Smooth muscle cell of the brain vasculature (primary cell): Measurements from ENCODE around the gene PDCD1.
"Not testable (repeated sequence)": the region's sequence is repeated elsewhere in the genome, so short reads cannot be mapped to it uniquely, and the experiment has no call there.

Experiments
- DNase-seq: peaks from one replicate; pipeline ENCODE4 v3.0.0-alpha.2; 2012; ENCODE audit warnings: low read depth, low spot score

PDCD1 gene

DNA sequence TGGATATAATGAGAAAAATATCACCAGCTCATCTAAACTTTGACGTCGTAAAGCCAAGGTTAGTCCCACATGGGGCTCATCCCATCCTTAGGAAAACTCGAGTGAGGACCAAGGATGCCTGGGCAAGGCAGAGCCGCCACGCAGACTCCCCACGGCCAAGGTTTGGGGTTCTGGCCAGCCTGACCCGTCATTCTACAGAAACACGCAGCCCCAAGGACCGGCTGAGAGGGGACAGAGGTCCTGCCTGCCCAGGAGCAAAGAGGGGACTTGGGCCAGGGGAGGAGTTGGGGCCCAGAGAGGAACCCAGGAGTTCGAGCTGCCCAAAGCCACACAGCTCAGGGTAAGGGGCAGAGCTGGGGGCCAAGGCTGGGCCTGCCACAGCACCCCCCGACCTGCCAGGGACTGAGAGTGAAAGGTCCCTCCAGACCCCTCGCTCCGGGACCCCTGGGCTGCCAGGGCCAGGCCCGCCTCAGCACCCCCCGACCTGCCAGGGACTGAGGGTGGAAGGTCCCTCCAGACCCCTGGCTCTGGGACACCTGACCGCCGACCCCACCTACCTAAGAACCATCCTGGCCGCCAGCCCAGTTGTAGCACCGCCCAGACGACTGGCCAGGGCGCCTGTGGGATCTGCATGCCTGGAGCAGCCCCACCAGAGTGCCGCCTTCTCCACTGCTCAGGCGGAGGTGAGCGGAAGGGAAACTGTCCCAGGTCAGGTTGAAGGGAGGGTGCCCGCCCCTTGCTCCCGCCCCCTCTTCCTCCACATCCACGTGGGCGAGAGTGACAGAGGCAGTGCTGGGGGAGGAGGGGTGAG is at the start of gene PDCD1:
Gene PDCD1 (minus strand): TSS at position 689 of the 811 bp plus-strand sequence. CDS start 56 bp downstream, at position 633.
- DNase-seq = no peak

DNA sequence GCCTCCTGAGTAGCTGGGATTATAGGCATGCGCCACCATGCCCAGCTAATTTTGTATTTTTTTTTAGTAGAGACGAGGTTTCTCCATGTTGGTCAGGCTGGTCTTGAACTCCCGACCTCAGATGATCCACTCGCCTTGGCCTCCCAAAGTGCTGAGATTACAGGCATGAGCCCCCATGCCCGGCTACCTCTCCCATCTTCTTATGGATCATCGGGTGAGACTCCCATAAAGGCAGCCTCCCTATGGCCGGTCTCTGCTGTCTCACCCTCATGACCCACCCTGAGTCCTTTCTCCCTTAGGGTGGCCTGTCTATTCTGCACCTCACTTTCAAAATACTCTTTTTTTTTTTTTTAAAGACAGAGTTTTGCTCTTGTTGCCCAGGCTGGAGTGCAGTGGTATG is 49.1 kb upstream of the PDCD1 start:
- DNase-seq = not testable (repeated sequence)

DNA sequence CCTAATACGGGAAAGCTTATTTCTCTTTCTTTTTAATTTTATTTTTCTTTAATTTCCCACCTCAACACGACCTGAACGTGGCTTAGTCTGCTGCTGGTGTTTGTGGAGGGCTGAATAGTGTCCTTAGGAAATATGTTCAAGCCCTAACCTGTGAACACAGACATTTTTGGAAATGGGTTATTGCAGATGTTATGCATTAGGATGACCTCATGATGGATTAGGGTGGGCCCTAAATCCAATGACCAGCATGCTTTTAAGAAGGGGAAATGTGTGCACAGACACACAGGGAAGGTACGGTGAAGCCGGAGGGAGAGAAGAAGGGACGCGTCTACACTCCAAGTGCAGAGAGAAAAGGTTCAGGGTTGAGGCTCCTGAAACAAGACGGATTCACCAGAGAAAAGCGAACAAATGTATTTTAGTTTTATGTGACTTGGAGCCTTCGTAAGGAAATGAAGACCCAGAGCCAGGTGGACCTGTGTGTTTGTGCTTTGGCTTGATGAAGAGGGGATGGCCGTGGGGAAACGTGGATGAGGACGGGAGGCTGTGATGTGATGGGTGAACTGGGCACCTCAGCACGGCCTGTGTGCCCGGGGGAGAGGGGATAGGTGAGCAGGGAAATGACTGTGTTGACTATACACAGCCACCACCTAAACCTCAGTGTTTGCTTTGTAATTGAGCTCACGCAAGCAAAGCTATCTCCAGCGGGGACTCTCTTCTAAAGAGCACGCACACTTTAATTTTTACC is 48.3 kb upstream of the PDCD1 start:
- DNase-seq = no peak

DNA sequence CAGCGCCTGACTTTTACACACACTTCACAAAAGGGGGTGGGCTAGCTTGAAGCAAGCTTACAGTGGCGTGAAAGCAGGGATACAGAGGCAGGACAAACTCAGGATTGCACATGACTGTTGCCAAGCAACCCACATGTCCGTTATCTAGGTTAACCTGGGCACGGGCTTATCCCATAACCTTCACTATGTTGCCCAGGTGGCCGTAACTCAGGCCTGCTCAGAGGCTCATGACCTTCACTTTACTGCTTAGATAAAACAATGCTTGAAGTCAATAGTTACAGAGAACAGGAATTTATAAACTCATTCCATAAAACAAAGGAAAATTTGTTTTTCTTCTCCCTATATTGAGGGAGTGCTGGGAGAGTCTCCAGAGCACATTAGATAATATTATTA is 47.7 kb upstream of the PDCD1 start:
- DNase-seq = not testable (repeated sequence)

DNA sequence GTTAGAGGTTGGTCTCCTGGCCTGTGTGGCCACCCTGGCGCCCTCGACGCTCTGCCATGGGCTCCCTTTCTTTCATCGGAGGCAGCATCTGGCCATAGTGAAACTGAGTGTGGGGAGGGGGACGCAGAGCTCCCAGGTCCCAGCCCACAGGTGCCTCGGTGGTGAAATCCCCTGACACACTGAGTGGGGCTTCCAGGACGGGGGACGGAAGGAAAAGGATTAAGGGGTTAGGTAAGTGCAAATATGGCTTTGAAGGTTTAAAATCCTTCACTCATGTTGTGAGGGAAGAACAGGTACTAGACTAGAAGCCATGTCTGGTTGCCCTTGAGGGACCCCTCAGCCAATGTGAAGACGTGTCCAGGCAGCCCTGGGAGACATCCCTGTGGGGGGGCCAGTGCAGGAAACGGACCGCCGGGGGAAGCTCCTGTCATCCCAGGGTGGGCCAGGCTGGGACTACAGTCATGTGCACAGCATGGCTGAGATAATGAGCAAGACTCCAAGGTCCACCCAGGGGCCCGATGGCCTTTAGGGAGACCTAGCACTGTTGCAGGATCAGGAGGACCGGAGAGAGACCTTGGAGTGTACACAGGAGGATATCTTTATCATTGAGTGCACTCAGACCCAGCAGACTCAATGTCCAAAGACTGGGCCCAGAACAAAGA is 47.2 kb upstream of the PDCD1 start:
- no peak for DNase-seq

DNA sequence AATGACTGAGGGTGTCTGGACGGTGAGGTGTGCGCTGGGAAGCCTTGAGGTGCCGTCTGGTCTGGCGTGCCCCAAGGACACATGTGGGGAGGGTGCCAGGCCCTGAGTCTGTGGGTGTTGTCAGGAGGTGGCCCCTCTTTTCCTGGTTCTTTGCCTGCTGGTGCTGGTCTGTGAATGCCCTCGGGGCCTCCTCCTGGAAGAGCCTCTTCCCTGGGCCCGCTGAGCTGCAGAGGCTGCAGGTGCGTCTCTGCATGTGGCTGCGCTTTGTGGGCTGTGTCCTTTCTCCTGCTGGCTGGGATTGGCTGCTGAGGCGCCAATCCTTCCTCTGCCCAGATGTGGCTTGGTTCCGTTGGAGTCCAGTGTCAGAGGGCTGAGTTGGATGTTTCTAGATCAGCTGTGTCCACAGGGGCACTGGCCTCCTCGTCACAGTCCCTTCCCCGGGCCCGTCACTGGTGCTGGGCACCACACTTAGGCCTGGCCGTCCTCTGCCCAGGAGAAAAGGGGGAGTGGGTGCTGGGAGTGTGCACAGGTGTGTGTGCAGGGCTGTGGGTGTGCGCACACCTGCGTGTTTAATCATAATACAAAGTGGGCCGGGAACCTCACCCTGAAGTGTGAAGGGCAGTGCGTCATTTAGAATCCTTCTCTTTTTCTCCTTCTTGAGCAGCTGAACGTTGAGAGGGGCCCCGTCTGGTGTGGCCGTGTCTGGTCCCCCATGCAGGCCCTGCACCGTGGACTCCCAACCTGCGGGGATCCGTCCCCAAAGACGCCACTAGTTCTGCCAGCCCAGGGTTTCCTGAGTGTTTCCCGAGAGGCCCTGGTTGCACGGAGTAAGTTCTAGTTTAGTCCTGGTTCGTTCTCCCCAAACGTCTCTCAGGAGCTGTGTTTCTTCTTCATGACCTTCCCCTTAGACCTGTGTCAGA is 46.4 kb upstream of the PDCD1 start:
- no peak for DNase-seq

DNA sequence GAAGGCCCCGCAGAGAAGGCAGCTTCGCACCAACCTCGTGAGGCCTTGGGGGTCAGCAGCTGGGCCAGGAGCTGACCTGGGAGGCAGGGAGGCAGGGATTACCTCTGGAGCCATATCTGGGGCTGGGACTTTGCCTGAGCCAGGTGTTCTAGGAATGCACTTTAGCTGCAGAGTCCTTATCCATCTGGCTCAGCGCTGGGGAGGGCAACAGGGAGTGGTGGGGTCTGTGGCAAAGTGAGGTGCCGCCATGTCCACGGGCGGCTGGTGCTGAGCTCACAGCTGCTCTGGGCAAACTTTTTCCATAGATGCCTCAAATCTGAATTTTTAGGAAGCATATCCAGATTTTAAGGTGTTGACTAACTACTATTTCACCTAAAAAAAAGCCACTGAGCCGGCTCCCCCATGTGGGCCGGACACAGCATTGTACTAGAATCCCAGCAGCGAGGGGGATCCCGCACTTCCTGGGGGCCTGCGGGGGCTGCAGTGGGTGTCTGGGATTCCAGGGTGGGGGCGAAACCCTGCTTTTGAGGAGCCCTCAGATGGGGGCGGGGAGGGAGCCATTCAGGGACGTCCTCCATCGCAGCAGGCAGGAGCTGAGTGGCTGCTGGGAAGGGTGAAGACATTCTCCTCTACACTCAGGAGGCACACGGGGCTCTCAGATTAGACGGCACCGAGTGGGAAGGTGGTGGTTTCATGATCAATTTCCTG is 45.5 kb upstream of the PDCD1 start:
- no peak for DNase-seq

DNA sequence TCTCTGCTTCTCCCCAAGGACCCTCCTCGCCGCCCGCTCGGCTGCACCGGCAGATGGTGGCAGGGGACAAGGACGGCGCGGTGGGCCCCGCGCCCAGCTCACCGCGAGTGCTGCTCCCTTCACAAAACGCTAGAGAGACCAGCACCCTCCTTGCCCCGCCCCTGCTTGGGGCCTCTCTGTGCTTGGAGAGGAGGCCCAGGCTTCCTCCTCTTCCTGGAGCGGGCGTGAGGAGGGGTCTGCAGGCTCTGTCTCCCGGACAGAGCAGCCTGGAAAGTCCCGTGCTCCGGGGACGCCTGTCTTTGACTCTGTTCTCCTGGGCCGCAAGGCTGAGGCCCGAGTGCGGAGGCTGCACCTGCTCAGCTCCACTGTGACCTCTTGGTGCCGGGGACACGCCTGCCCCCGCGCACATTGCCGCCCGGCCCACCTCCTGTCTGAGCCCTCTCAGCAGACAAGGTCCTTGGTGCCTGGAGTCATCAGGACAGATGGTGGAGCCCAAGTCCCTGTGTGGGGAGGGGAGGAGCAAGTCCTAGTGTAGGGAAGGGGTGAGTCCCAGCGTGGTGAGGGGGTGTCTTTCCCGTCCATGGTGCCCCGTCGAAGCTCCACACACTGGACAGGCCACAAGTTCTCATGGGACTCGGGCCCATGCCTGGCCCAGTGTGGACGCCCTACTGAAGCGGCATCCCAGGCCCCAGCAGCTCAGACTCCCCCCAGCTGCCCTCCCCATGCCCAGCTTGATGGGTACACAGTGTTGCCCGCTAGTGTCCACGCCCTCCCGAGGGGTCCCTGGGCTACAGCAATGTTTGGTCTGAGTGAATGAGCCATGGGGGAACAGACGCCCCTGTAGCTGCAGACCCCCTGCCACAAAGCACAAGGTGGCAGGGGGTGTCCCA is 44.7 kb upstream of the PDCD1 start:
- no peak for DNase-seq

DNA sequence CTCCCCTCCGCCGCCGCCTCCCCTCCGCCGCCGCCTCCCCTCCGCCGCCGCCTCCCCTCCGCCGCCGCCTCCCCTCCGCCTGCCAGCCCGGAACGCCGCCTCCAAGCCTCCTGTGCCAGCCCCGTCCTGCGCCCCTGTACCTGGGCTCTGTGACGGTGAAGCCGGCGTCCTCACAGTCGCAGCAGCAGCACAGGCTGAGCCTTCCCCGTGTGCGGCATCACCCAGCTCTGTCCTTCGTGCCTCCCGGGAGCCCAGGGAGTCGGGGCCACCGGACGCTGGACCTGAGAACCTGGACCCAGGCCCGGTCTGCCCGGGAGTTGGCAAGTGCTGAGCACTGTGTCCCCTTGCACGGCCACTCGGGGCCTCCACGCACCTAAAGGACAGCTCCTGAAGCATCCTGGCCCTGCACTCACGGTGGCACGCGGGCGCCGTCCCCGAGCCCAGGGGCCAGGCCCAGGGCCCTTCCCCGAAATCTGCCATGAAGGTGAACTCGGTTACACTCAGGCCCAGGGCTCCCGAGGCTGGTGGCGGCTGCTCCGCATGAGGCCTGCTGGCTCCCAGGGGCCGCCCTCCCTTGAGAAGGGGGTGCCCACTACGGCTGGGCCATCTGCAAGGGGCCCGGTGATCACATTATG is 43.8 kb upstream of the PDCD1 start:
- DNase-seq = no peak

DNA sequence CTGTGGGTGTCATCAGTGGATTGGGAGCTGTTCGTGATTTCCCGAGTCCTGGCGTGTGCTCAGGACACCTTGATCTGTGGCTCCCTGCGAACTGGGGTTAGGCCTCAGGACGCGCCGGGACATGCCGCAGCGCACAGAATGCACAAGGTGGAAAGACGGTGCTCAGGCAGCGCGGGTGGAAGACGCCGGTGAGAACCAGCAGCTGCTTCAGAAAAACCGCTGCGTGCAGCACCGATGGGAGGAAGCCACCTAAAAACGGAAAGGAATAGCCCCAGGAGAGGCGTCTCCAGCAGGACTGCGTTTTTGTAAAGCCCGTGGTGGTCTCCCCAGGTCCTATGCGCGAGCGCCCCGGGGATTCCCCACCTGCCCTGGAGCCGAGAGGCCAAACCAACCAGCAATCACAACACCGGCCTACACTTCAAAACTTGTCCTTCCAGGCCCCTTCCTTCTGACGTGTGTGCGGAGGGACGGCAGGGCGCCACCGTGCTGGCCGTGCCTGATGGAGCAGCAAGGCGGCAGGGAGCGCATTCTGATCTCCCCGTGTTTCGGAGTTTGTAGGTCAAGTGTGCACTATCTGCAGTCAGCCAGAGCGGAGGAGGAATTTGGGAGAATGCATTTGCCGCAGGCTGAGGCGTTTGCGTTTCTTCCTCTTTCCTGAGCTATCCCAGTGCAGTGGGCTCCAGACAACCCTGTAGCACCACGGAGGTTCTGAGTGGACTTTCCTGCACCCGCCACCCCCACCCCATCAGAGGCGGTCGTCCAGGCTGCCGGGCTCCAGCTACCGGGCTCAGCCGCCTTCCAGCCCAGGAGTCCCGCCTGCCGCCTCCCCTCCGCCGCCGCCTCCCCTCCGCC is 43.0 kb upstream of the PDCD1 start:
- no peak for DNase-seq

DNA sequence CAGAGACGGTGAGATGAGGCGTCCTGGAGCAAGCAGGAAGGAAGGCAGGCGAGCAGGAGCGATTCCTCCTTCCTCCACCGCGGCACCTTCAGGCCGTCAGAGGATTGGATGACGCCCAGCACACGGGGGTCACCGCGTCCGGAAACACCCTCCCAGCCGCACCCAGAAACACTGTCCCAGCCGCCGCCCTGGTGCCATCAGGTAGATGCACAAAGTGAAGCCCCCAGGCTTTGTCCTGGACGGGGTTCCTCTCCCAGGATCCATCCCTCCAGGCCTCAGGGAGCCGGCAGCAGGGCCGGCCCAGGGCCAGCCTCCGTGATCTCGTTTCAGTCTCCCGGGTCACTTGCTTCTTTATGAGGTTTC is 42.3 kb upstream of the PDCD1 start:
- DNase-seq = no peak

DNA sequence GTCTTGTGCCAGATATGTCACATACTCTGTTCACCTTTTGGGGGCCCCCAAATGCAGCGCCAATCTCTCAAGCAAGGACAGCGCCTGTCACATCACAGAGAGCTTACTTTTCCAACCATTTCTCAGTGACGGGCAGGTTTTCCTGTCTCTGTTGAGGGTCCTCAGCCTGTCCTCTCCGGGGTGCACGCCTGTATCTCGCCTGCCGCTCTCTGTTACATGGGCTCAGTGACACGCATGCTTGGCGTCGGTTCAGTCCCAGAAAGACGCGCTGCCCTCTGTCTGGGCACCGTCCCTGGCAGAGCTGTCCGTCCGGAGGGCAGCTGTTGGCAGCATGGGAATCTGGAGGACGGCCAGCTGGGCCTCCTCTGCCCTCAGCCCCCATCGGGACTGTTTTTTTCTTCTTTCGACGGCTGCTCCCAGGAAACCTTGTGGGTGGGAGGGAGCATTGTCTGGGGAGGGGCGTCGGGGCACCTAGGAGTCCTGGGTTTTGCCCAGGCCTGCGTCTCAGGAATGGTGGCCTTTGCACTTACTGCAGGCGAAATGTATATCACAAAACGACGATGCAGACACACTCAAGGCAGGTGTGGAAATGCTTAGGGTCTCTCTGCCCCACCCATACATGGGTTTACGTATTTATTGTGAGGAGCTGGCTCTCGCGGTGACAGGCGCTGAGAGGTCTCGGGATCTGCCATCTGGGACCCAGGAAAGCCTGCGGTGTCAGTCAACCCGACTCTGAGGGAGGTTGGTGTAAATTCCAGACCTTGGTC is 41.7 kb upstream of the PDCD1 start:
- no peak for DNase-seq

DNA sequence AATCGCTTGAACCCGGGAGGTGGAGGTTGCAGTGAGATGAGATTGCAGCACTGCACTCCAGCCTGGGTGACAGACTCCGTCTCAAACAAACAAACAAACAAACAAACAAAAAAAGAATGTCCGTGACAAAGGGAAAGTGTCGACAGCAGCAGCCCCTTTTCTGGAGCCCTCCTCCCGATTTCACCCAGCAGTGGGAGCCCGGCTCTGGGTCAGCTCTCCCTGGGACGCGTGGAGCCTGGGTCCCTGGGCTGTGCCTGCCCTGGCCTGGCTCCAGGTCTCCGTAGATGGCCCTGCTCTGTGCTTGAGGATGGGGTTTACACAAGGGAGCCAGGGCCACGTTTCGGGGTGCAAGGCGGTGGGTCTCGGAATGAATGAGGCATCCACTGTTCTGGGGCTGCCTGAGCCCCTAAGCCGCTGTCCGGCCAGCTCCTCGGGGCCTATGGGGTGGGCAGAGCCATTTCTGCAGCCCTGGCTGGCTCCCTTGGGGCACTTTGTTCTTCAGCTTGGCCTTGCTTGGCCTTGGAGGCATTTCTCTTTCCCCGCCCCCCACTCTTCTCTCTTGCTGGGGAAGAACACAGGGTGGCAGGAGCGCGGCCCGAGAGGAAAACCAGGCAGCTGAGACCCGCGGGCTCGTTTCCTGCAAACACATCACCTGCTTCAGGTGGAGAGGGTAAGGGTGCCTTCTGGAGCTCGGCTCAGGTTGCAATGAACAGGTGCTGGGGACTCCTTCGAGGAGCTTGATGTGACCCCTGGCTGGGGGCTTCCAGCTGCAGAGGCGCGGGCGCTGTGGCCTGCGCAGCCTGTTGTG is 40.0 kb upstream of the PDCD1 start:
- no peak for DNase-seq

DNA sequence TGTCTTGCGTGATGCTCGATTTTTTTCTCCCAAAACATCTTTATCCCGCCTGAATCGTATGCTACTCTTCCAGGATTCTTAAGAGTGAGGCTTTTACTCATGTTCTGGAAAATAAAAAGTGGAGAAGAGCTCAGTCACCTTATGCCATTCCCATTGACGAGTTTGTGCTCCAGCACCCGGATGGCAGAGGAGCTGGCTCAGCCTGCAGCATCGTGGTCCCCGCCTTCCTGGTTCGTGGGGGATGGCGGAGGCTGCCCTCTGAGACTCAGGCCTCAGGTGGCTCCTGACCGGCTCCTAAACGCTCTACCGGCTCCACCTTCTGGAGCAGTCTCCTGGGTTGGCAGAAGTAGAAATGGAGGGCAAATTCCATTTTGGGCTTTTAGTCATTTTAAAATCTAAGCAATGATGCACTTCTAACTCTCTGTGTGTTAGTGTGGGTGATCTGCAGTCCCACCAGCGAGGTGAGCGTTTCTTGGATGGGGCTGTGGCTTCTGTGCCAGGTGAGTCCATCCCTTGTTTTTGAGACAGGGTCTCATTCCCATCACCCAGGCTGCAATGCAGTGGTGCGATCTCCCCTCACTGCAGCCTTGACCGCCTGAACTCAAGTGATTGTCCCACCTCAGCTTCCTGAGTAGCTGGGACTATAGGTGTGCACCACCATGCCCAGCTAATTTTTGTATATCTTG is 38.7 kb upstream of the PDCD1 start:
- no peak for DNase-seq

DNA sequence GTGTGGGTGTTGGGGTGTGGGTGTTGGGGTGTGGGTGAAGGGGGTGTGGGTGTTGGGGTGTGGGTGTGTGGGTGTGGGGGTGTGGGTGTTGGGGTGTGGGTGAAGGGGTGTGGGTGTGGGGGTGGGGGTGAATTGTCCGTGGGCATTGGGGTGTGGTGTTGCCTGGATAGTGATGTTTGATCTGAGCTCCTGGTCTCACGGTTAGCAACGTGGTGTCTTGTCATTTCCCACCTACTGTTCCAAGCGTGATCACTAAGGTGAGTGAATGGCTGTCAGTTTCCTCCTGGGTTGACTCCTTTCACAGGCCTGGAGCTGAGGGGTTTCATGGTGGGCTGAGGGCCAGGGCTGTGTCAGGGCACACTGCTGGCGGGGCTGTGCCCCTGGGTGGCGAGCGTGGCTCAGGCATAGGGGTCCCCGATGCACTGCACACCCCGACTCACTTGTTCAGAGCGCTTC is 38.1 kb upstream of the PDCD1 start:
- no peak for DNase-seq
